ENCODE measurements around the gene MRM3.

Gene MRM3

GRCh38 chr17:806781-807522 is 24.8 kb downstream of the MRM3 start:
- H3K27me3 ChIP-seq (ENCODE audit: control insufficient read depth, insufficient read depth, low read length), result no peaks in the 10 kb centered on the region
- H3K9me3 ChIP-seq (ENCODE audit: control insufficient read depth, insufficient read depth, low read depth, low read length), result no peaks in the 10 kb centered on the region
- no peak overlapping the region for H3K4me3 ChIP-seq (ENCODE audit: low read depth, low read length)
- H3K4me1 ChIP-seq (ENCODE audit: control insufficient read depth, insufficient read depth, low read length), result peaks cover 12% of the 10 kb centered on the region; the same call in 1 of the 2 replicates
- H3K36me3 ChIP-seq (ENCODE audit: control insufficient read depth, insufficient read depth, low read length), result peaks cover 46% of the 10 kb centered on the region
- H3K27ac ChIP-seq (ENCODE audit: low read depth, low read length), result no peak overlapping the region
- H3K9ac ChIP-seq (ENCODE audit: low read length), result no peak overlapping the region

GRCh38 chr17:807523-808294 is 25.6 kb downstream of the MRM3 start:
- Histone ChIP-seq H3K27ac (ENCODE audit: low read depth, low read length) (no peak overlapping the region), H3K4me3 (ENCODE audit: low read depth, low read length) (no peak overlapping the region), H3K4me1 (ENCODE audit: control insufficient read depth, insufficient read depth, low read length) (peaks cover 12% of the 10 kb centered on the region; the same call in 1 of the 2 replicates), H3K9ac (ENCODE audit: low read length) (no peak overlapping the region), H3K27me3 (ENCODE audit: control insufficient read depth, insufficient read depth, low read length) (no peaks in the 10 kb centered on the region), H3K36me3 (ENCODE audit: control insufficient read depth, insufficient read depth, low read length) (peaks cover 43% of the 10 kb centered on the region), H3K9me3 (ENCODE audit: control insufficient read depth, insufficient read depth, low read depth, low read length) (no peaks in the 10 kb centered on the region)

- H3K4me1 ChIP-seq (ENCODE audit: control insufficient read depth, insufficient read depth, low read length), result no peaks in the 10 kb centered on the region
- H3K27ac ChIP-seq (ENCODE audit: low read depth, low read length), result no peak overlapping the region
- no peak overlapping the region for H3K9ac ChIP-seq (ENCODE audit: low read length)
- H3K4me3 ChIP-seq (ENCODE audit: low read depth, low read length), result no peak overlapping the region
- peaks cover 54% of the 10 kb centered on the region for H3K36me3 ChIP-seq (ENCODE audit: control insufficient read depth, insufficient read depth, low read length)
- no peaks in the 10 kb centered on the region for H3K27me3 ChIP-seq (ENCODE audit: control insufficient read depth, insufficient read depth, low read length)
- H3K9me3 ChIP-seq (ENCODE audit: control insufficient read depth, insufficient read depth, low read depth, low read length), result no peaks in the 10 kb centered on the region
Measured at GRCh38 chr17:811051-811784, 29.1 kb downstream of the MRM3 start.

GRCh38 chr17:812638-813204 is 30.6 kb downstream of the MRM3 start:
- H3K9me3 ChIP-seq (ENCODE audit: control insufficient read depth, insufficient read depth, low read depth, low read length), result no peaks in the 10 kb centered on the region
- no peaks in the 10 kb centered on the region for H3K4me1 ChIP-seq (ENCODE audit: control insufficient read depth, insufficient read depth, low read length)
- H3K9ac ChIP-seq (ENCODE audit: low read length), result no peak overlapping the region
- H3K4me3 ChIP-seq (ENCODE audit: low read depth, low read length), result no peak overlapping the region
- no peaks in the 10 kb centered on the region for H3K27me3 ChIP-seq (ENCODE audit: control insufficient read depth, insufficient read depth, low read length)
- H3K27ac ChIP-seq (ENCODE audit: low read depth, low read length), result no peak overlapping the region
- peaks cover 62% of the 10 kb centered on the region for H3K36me3 ChIP-seq (ENCODE audit: control insufficient read depth, insufficient read depth, low read length)

GRCh38 chr17:814371-814770 is 32.2 kb downstream of the MRM3 start:
- Histone ChIP-seq H3K27me3 (ENCODE audit: control insufficient read depth, insufficient read depth, low read length) (no peaks in the 10 kb centered on the region), H3K36me3 (ENCODE audit: control insufficient read depth, insufficient read depth, low read length) (peaks cover 66% of the 10 kb centered on the region), H3K9me3 (ENCODE audit: control insufficient read depth, insufficient read depth, low read depth, low read length) (no peaks in the 10 kb centered on the region), H3K9ac (ENCODE audit: low read length) (no peak overlapping the region), H3K4me1 (ENCODE audit: control insufficient read depth, insufficient read depth, low read length) (no peaks in the 10 kb centered on the region), H3K27ac (ENCODE audit: low read depth, low read length) (no peak overlapping the region), H3K4me3 (ENCODE audit: low read depth, low read length) (no peak overlapping the region)

GRCh38 chr17:819251-819650 is 37.1 kb downstream of the MRM3 start:
- Histone ChIP-seq H3K4me1 (ENCODE audit: control insufficient read depth, insufficient read depth, low read length) (no peaks in the 10 kb centered on the region), H3K9ac (ENCODE audit: low read length) (no peak overlapping the region), H3K9me3 (ENCODE audit: control insufficient read depth, insufficient read depth, low read depth, low read length) (no peaks in the 10 kb centered on the region), H3K4me3 (ENCODE audit: low read depth, low read length) (no peak overlapping the region), H3K36me3 (ENCODE audit: control insufficient read depth, insufficient read depth, low read length) (peaks cover 72% of the 10 kb centered on the region), H3K27me3 (ENCODE audit: control insufficient read depth, insufficient read depth, low read length) (no peaks in the 10 kb centered on the region), H3K27ac (ENCODE audit: low read depth, low read length) (no peak overlapping the region)

GRCh38 chr17:823501-823902 is 41.3 kb downstream of the MRM3 start:
- Histone ChIP-seq H3K4me1 (ENCODE audit: control insufficient read depth, insufficient read depth, low read length) (no peaks in the 10 kb centered on the region), H3K36me3 (ENCODE audit: control insufficient read depth, insufficient read depth, low read length) (peaks cover 57% of the 10 kb centered on the region), H3K4me3 (ENCODE audit: low read depth, low read length) (no peak overlapping the region), H3K27ac (ENCODE audit: low read depth, low read length) (no peak overlapping the region), H3K9ac (ENCODE audit: low read length) (no peak overlapping the region), H3K27me3 (ENCODE audit: control insufficient read depth, insufficient read depth, low read length) (no peaks in the 10 kb centered on the region), H3K9me3 (ENCODE audit: control insufficient read depth, insufficient read depth, low read depth, low read length) (no peaks in the 10 kb centered on the region)

GRCh38 chr17:824378-824777 is 42.2 kb downstream of the MRM3 start:
- no peak overlapping the region for H3K27ac ChIP-seq (ENCODE audit: low read depth, low read length)
- no peak overlapping the region for H3K9ac ChIP-seq (ENCODE audit: low read length)
- H3K4me1 ChIP-seq (ENCODE audit: control insufficient read depth, insufficient read depth, low read length), result no peaks in the 10 kb centered on the region
- no peaks in the 10 kb centered on the region for H3K9me3 ChIP-seq (ENCODE audit: control insufficient read depth, insufficient read depth, low read depth, low read length)
- peaks cover 52% of the 10 kb centered on the region for H3K36me3 ChIP-seq (ENCODE audit: control insufficient read depth, insufficient read depth, low read length)
- no peaks in the 10 kb centered on the region for H3K27me3 ChIP-seq (ENCODE audit: control insufficient read depth, insufficient read depth, low read length)
- H3K4me3 ChIP-seq (ENCODE audit: low read depth, low read length), result no peak overlapping the region

- H3K9ac ChIP-seq (ENCODE audit: low read length), result no peak overlapping the region
- no peaks in the 10 kb centered on the region for H3K4me1 ChIP-seq (ENCODE audit: control insufficient read depth, insufficient read depth, low read length)
- no peak overlapping the region for H3K4me3 ChIP-seq (ENCODE audit: low read depth, low read length)
Measured at GRCh38 chr17:825216-825615, 43.1 kb downstream of the MRM3 start.

GRCh38 chr17:826778-827177 is 44.6 kb downstream of the MRM3 start:
- Histone ChIP-seq H3K9me3 (ENCODE audit: control insufficient read depth, insufficient read depth, low read depth, low read length) (peaks cover 4% of the 10 kb centered on the region; the same call in 1 of the 2 replicates), H3K36me3 (ENCODE audit: control insufficient read depth, insufficient read depth, low read length) (peaks cover 37% of the 10 kb centered on the region), H3K4me3 (ENCODE audit: low read depth, low read length) (no peak overlapping the region), H3K27ac (ENCODE audit: low read depth, low read length) (no peak overlapping the region), H3K4me1 (ENCODE audit: control insufficient read depth, insufficient read depth, low read length) (no peaks in the 10 kb centered on the region), H3K9ac (ENCODE audit: low read length) (no peak overlapping the region), H3K27me3 (ENCODE audit: control insufficient read depth, insufficient read depth, low read length) (no peaks in the 10 kb centered on the region)

More at GRCh38 chr17:825216-825615, 43.1 kb downstream of the MRM3 start:
- Histone ChIP-seq H3K27ac (ENCODE audit: low read depth, low read length) (no peak overlapping the region), H3K9me3 (ENCODE audit: control insufficient read depth, insufficient read depth, low read depth, low read length) (0 out of 2 replicates have a peak, but pooled peaks cover 3% of the 10 kb centered on the region), H3K27me3 (ENCODE audit: control insufficient read depth, insufficient read depth, low read length) (no peaks in the 10 kb centered on the region), H3K36me3 (ENCODE audit: control insufficient read depth, insufficient read depth, low read length) (peaks cover 44% of the 10 kb centered on the region)

Data from HUES6 (cell line).